ENCODE results near the gene ZDHHC11B. TPM values are rescaled to one million over a fixed set of nuclear protein-coding genes. Genes with fewer than 3 reads are reported as not detected.

Gene ZDHHC11B
- total RNA-seq, 2 donors from 2014 or later: 0.30 to 7.0 TPM

Other genes starting within 250 kb of the ZDHHC11B start
- gene CEP72, start 172.4 kb downstream of the ZDHHC11B start, total RNA-seq: 10 to 100 TPM; 30.0 to 30.9 TPM
- gene TPPP, start 91.4 kb downstream of the ZDHHC11B start, total RNA-seq: 1 to 10 TPM in 1 of 2 donors, under 1 TPM in 1; 0.19 to 1.4 TPM
- gene ZDHHC11, start 66.3 kb upstream of the ZDHHC11B start, total RNA-seq: 10 to 100 TPM; 13.6 to 26.8 TPM
- 10 to 100 TPM; 65.2 to 72.5 TPM for gene BRD9, start 108.1 kb upstream of the ZDHHC11B start, total RNA-seq
- gene TRIP13, start 108.2 kb upstream of the ZDHHC11B start, total RNA-seq: 10 to 100 TPM; 18.3 to 45.0 TPM
- gene NKD2, start 224.1 kb upstream of the ZDHHC11B start, total RNA-seq: 1 to 10 TPM in 1 of 2 donors, under 1 TPM in 1; 0.37 to 1.2 TPM

Measured in activated T-helper 17 cell treated with anti-CD3 and anti-CD28 coated beads, Interleukin-2, amount 50 U/mL, for 72 hours (primary cell).